SW 1271 (cell line): Measurements from ENCODE around the gene PTH1R.
A peak's percentile ranks its signal among the peaks of the same experiment; 100 is the strongest.

Experiments
- DNase-seq, 2 experiments: peaks; one replicate each; lab custom pipeline; 2025; lab: John Stamatoyannopoulos, UW

Gene PTH1R

DNA sequence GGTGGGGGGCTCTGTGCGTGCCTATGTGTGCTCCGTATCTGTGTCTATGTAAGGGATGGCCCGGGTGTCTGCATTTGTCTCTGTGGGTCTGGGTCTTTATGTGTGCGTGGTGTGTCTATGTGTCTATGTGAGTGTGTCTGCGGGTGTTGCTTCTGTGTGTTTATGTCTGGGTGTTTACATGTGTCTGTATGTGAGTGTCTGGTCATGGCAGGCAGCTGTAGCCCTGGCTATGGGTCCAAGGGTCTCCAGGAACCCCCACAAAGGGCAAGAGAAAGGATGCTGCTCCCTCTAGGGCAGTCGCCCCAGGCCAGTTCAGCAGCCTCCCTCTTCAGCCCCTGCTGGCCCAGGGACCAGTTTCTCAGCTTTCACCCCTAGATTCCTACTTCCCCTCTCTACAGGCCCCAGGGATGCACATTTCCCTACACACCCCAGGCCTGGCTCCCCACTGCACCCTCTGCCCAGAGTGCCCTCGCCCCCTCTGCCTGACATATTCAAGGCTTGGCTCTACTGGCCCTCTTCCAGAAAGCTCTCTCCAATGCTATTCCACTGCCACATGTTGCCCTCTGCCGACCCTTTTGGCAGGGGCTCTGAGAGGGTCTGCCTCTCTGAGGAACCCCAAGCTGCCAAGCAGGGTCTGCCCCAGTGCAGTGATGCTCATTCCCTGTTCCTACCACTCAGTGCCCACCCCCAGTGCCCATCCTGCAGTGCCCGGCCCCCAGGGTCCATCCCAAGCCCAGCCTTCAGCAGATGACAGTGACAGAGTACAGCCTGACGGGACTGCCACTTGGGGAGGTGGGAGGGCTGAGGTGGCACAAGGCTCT lies 13.2 kb upstream of the PTH1R start:
- no peak for DNase-seq

GRCh38 chr3:46865031-46865507 lies 12.5 kb upstream of the PTH1R start:
- DNase-seq: no peak

- DNase-seq: no peak
Measured at GRCh38 chr3:46865546-46865945, 12.0 kb upstream of the PTH1R start.

GRCh38 chr3:46866032-46866595 lies 11.4 kb upstream of the PTH1R start:
- no peak for DNase-seq

DNA sequence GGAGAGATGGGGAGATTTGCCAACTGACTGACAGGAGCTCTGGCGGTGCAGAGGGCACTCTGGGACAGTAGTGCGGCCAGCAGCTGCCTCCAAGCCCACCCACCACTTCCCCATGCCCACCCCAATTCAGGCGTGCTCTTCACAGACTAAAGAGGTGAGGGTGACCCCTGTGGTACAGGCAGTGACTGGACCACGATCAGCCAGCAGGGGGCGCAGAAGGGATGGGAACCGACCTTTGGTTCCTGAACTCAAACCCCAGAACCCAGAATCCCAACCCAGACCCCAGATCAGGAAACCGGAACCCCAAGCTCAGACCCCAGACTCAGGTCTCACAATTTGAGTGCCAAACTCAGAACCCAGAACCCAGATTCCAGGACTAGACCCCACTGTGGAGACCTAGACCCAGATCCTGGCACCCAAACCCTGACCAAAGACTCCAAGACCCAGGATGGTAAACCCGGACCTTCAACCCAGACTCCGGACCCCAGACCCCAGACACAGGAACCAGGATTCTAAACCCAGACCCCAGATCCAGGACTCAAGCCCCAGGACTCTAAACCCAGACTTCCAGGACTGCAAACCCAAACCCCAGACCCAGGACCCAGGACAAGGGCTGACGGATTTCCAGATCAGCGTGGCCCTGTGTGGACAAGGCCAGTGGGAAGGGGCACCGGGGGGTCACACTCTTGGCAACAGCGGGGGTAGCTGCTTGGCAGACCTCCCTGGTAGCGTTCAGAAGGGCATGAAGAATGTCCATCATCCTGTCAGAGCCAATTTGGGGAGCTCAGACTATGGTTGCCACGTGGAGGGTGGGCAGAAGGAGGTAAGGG lies 10.6 kb upstream of the PTH1R start:
- peak in 1 of 2 experiments; percentile 15 for DNase-seq

DNA sequence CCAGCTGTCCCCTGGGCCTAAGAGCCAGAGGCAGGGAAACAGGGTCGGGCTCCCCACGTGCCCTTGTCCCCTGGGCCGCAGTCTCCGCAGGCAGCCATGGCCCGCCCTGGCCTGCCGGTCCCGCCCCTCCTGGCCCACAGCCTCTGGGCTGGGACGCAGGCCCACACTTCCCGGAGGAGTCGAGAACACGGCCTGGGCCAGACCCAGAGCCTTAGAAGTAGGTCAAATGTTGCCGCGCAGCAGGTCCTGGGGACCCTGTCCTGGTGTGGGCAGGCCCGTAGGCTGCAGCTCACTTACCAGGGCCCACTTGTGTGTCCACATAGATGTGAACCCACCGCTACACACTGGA lies 10.0 kb upstream of the PTH1R start:
- DNase-seq: no peak

DNA sequence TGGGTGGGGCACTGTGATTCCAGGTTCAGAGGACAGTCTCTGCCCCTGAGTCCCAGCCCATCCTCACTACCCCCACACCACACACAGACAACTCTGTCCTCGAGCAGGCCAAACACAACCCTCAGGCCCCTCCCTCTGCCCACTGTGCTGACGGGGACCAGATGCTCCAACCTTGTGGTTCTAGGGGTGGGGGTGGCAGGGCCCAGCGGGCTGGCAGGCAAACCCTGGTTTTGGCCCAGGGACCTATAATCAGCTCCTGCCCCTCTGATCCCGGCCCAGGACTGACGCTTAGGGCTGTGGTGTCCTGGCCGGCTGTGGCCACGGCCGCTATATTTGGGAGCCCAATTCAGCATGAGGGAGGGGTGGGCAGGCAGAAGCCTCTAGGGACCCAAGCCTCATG lies 9.2 kb upstream of the PTH1R start:
- no peak for DNase-seq

- no peak for DNase-seq
Measured at GRCh38 chr3:46868948-46869347, 8.6 kb upstream of the PTH1R start.

DNA sequence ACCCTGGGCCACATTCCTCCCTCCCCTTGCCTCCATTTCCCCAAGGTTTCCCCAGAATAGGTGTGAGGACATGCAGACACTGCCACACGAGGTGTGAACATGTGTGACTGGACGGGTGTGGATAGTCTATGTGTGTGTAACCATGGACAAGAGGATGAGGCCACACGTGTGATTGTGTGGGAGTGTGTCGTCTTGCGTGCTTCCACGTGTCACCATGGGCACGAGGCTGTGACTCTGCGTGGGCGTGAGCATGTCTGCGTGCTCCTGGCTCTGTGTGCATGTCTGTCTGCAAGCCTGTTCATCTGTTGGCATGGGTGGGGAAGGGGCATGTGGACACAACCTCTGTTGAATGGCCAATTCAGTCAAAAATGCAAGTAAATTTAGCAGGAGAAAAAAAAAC lies 8.1 kb upstream of the PTH1R start:
- no peak for DNase-seq

- DNase-seq: no peak
Measured at GRCh38 chr3:46870651-46871050, 6.9 kb upstream of the PTH1R start.

DNA sequence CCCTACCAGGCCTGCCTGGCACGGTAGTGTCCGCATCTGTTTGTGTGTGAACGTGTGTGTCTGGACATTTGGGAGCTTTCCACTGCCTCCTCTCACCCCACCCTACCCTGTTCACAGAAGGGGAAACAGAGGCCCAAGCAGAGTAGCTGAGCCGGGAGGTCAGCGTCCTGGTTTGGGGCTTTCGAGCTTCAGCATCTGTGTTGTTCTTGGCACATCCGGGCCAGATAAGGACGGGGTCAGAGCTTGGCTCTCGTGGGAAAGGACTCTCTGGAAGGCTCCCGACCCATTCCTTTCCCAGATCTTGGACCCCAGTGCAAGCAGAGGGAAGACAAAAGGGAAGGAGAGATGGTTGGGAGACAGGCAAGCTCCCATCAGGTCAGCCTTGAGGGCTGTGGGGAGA lies 6.3 kb upstream of the PTH1R start:
- DNase-seq: no peak

DNA sequence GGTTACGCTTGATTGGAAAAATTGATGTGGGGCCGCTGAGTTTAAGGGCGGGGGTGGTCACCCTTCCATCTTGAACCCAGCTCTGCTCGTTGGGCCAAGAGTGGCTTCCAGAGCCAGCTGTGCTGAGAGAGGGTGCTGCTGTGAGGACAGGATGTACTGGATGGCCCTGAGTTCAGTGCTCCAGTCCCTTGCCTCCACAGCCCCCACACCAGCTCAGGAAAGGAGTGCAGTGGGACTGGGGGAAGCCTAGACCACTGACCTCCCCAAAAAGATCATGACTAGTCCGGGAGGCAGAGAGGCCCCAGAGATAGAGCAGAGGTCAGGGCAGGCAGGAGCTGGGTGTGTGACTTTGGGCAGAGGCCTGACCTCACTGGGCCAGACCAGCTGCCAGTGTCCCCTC lies 4.0 kb upstream of the PTH1R start:
- DNase-seq: no peak

DNA sequence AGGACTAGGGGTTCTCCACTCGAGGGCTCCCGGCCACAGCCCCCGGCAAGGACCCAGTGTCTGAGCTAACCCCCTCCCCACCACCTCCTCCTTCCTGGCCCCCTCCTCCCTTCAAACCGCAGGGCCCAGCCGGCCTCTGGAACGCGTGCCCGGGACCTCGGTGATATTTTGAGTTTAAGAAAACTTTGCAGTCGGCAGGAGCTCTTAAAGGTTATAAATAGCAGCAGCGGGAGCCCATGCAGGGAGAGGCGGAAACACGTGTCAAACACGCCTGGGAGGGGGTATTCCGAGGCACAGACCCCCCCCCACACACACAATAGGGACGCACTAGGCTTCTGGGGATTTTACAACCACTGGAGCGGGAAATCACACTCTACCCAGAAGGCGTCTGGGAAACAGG lies 3.1 kb upstream of the PTH1R start:
- no peak for DNase-seq

GRCh38 chr3:46875560-46875959 lies 2.0 kb upstream of the PTH1R start:
- DNase-seq: no peak

DNA sequence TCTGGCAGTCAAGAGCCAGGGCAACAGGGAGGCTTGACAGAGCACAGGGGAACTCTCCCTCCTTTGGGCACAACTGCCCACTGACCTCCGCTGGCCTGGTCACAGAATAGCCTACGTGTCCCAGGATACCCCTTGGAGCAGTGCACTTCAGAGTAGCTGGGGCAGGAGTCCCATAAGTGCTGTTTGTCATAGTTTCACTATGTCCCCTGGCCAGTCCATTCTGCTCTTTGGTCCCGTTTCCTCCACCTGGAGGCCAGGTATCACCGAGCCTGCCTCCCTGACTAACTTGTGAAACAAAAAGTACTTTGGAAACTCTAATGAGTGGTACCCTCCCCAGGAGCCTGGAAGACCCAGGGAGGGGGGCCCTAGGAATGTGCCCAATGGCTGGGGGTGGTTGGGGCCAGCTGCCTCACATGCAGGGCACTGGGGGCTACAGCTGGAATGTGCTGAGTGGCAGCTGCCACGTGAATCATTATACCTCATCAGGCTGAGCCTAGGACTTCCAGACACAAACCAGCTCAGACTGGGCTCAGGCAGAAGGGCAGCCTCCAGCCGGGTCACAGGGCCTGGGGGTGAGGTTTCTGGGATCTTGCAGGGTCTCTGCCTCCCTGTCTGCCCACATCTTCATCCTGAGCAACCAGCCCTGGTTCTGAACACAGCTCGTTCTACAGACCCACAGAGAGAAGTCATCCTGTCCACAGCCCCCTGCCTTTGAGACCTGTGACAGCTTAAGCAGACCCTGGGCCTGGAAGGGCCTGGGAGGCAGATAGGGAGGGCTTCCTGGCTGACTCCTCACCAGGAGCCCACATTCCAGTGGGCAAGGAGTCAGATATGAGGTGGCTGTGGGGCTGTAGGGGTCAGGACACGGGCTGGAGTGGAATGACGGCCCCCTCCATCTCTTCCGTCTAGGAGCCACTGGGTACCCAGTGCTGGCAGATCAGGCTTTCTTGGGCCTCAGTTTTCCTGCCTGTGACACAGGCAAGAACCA lies 914 bp upstream of the PTH1R start:
- DNase-seq: no peak

DNA sequence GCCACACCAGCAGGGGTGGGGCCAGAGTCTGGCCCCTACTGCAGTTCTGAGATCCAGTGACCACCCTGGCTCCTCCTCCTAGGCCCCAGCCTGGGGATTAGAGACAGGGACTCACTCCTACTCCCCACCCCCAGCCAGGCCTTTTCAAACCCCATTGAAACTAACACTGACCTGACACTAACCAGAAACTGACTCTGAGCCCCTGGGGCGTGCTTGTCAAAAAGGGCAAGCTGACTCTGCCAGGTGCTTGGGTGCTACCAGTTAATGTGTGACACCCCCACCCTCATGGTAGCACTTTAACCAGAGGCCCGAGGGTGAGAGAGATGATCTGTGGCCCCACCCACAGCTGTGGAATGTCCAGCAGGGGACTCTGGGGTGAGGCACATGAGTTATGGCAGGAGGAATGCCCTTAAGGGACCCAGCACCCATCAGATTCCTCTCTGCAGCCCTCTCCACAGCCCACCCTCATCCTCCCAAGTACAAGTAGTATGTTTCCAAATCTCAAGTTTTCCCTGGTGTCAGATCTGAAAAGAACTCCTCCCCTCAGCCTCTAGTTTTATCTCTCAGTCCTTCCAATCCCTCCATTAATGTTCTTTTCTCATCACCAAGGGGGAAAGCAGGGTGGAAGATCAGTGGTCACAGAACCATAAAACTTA lies 1.4 kb downstream of the PTH1R start:
- no peak for DNase-seq

GRCh38 chr3:46880884-46881595 lies 3.5 kb downstream of the PTH1R start:
- no peak for DNase-seq

GRCh38 chr3:46881596-46882376 lies 4.3 kb downstream of the PTH1R start:
- DNase-seq: no peak

DNA sequence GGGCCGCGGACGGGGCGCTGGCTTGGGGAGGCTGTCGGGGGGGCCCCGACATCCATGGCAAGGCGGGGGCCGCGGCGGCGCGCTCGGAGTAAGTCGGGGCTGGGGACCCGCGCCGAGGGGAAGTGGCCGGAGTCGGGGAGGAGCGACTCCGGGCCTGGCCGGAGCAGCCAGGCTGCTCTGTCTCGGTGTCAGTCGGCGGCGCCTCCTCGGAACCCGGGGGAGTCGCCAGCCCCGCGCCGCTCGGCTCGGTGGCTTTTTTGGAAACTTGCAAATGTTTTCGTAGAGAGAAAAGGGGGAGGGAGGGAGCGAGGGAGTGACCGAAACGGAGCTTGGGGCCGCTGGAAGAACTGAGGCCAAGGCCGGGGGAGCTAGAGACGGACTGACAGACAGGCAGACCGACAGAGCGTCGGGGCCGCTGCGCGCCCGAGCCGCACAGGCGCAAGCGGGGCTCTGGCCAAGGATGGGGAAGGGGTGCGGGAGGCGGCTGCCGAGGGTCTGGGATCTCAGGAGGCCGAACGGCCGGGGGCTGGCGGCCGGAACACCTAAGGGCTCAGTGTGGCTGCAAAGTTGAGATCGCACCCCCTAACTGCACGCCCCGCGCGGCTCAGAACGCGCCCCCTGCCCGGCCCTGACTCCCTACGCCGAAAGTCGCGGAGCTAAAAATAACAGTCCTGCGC lies 5.0 kb downstream of the PTH1R start:
- no peak for DNase-seq
